ENCODE data around the gene TMEFF1.

DNA sequence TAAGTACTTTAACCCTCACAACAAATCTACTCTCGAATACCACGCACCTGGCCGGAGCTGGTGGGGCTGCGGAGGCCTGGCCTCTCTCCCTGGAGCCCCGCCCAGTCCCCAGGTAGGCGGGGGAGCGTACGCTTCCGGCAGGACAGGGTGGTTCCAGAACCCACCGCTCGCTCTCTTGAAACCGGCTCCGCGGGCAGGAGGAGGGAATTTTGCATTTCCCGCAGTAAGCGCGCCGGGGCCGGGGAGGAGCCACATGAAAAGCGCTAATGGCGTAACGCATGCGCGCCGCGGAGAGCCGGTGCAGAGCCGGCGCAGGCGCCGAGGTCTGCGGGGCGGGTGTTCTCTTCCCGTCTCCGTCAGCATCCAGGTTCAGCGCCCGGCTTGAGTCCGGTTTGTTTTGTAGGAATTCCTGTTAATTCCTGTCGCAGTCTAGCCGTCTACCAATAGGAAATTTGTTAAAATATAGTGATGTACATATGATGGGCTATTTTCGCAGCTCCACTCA is 125.7 kb downstream of the TMEFF1 start:
- TF ChIP-seq, protein P1, sequence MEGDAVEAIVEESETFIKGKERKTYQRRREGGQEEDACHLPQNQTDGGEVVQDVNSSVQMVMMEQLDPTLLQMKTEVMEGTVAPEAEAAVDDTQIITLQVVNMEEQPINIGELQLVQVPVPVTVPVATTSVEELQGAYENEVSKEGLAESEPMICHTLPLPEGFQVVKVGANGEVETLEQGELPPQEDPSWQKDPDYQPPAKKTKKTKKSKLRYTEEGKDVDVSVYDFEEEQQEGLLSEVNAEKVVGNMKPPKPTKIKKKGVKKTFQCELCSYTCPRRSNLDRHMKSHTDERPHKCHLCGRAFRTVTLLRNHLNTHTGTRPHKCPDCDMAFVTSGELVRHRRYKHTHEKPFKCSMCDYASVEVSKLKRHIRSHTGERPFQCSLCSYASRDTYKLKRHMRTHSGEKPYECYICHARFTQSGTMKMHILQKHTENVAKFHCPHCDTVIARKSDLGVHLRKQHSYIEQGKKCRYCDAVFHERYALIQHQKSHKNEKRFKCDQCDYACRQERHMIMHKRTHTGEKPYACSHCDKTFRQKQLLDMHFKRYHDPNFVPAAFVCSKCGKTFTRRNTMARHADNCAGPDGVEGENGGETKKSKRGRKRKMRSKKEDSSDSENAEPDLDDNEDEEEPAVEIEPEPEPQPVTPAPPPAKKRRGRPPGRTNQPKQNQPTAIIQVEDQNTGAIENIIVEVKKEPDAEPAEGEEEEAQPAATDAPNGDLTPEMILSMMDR (IDR thresholded peaks at IDR 0.05): no peak
- no peak for TF ChIP-seq POLR2A (IDR thresholded peaks at IDR 0.05)
